ENCODE results near the gene KIF1B.

The KIF1B gene

DNA sequence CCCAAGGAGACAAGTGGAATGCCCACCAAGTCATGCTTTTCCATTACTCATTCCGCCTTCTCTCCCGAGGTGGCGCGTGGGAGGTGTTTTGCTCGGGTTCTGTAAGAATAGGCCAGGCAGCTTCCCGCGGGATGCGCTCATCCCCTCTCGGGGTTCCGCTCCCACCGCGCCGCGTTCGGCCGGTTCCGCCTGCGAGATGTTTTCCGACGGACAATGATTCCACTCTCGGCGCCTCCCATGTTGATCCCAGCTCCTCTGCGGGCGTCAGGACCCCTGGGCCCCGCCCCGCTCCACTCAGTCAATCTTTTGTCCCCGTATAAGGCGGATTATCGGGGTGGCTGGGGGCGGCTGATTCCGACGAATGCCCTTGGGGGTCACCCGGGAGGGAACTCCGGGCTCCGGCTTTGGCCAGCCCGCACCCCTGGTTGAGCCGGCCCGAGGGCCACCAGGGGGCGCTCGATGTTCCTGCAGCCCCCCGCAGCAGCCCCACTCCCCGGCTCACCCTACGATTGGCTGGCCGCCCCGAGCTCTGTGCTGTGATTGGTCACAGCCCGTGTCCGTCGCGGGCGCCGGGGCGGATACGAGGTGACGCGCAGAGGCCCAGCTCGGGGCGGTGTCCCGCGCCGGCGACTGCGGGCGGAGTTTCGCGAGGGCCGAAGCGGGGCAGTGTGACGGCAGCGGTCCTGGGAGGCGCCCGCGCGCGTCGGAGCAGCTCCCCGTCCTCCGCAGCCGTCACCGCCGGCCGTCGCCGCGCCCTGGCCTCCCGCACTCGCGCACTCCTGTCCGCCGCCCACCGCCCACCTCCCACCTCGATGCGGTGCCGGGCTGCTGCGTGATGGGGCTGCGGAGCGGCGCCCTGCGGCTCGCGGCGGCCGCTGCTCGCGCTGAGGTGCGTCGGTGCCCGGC lies at the start of gene KIF1B:
Gene KIF1B, plus strand, starts transcription at position 666 of the 906 bp plus-strand sequence. CDS start 21,759 bp downstream, outside the sequence.
- no peak for FAIRE-seq

GRCh38 chr1:10160907-10161490 lies 49.4 kb upstream of the KIF1B start:
- FAIRE-seq, result no peak

GRCh38 chr1:10161541-10162290 lies 48.7 kb upstream of the KIF1B start:
- FAIRE-seq, result no peak

DNA sequence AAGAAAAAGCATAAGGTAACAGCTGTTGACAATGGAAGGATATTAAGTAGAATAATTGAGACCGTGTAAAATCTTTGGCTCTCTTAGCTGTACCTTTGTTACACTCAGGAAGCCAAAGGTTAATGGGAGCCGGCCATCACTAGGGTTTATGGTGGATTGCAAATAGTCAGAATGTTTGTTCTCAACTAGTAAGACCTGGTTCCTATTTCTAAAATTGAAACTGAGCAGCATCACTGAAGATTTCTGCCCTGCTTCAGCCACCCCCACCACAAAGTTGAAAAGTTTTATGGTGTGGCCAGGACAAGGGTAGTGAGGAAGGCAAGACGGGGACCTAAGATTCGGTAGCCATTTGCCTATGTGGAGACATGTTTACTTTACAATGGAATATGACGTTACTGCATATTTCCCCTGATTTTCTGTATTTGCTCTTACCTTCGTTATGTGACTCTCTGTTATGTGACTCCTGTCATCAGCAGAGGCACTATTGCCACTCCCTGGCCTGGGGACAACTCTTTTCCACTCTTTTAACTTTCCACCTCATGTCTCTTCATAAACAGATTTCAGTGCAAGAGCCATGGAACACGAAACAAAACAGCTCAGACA lies 41.4 kb upstream of the KIF1B start:
- FAIRE-seq, result no peak

- FAIRE-seq, result no peak
Observed at GRCh38 chr1:10170239-10170574, 40.2 kb upstream of the KIF1B start.

DNA sequence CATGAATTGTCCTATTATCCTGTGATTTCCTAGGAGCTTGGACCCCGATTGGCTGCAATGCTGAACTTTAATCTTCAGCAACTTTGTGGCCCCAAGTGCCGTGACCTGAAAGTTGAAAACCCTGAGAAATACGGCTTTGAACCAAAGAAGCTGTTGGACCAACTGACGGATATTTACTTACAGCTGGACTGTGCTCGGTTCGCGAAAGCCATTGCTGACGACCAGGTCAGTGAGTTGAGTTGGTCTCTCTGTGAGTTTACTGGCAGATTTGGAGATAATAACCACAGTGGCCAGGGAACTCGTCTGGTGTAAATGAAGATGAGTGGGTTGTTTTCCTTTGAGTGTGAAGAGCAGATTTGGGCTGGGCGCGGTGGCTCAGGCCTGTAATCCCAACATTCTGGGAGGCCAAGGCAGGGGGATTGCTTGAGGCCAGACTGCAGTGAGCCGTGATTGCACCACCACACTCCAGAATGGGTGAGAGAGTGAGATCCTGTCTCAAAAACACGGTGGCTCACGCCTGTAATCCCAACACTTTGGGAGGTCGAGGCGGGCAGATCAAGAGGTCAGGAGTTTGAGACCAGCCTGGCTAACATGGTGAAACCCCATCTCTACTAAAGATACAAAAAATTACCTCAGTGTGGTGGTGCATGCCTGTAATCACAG lies 39.1 kb upstream of the KIF1B start:
- no peak for FAIRE-seq

DNA sequence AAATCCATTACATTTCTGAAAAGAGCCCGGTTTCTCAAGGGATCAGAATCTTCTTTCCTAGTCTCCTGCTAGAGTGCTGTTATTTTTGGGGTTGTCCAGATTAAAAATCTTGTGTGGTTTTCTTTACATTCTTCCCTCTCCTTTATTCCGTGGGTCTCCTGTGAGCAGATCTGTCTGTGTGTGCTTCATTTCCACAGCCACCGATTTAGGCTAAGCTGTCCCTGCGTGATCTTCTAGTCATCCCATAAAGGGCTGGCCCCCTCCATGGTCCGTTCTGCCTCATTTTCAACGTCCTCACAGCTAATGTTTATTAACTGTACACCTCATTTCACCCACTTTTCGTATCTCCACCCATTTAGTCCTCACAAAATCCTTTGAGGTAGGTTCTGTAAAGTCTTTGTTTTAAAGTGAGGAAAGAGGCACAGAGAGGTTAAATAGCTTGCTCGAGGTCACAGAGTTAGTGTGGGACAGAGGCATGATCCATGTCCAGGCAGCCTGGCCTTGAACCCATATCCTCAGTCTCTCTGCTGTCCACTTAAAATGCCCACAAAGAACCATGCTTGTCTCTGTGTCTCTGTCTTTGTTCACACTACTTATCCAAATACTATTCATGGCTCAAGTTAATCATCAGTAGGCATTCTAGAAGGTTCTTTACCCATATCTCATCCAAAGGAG lies 38.2 kb upstream of the KIF1B start:
- FAIRE-seq, result no peak

DNA sequence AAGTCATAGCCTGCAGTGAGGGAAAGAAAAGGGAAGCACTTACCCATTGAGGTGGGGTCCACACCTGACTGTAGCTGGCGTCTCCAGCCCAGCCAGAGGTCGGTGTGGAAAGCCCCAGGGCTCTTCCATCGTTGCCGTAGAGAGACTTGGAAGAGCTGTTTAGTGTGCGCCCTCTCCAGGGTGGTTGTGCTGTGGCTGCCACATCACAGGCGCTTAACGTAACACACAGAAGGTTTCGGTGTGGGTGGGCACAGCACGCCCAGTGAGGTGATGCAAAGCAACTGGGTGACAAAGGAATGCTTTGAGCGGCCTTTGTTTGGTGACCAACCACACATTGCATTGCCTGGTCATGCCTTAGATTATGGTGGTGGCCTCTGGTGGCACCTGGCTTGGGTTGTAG lies 36.8 kb upstream of the KIF1B start:
- FAIRE-seq, result no peak

GRCh38 chr1:10177876-10178275 lies 32.5 kb upstream of the KIF1B start:
- no peak for FAIRE-seq

DNA sequence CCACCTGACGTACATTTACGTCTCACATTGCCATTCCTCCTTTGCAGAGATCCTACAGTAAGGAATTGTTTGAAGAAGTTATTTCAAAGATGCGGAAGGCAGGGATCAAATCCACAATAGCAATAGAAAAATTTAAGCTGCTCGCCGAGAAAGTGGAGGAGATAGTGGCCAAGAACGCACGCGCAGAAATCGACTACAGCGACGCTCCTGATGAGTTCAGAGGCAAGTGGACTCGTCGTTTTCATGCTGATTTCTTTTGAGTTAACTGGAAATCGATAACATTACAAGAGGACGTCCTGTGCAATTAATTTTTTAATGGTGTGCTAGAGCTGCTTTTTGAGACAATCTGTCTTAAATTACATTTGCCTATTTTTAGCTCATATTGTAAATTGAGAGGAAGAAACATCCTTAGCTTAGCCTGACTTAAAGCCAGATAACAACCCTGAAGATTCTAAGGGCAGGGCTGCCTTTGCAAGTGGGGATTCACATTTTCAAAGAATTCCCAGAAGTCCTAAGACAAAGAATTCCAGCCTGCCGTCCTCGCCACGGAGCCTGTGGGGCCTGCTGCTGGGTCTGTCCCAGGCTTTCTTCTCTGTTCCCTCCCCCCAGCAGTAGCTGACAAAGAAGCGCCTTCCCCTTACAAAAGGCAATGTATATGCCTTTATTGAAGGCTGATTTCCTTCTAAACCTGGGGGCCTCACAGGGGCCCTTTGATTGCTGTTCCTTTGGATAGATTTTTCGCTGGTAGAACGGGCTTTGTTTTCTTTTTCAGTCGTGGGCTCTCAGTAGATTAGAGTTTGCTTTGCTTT lies 31.6 kb upstream of the KIF1B start:
- FAIRE-seq, result no peak

- no peak for FAIRE-seq
Observed at GRCh38 chr1:10179406-10180091, 30.8 kb upstream of the KIF1B start.

DNA sequence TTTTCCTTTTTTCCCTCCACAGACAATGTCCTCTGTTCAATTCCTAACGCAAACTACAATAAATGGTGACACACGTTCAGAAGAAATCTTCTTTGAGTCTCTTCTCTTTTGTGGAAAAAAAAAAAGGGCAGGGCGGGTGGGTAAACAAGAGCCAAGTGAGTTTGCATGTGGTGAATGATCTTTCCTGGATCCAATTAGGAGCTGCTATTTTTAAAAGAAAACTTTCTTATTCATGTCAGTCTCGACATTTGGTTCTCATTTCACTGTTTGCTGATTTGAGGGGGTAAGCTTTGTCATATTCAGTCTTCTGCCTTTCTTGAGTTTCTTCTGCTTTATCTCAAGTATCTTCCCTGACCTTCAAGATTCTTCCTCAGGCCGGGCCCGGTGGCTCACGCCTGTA lies 29.2 kb upstream of the KIF1B start:
- FAIRE-seq, result no peak

GRCh38 chr1:10185759-10186158 lies 24.6 kb upstream of the KIF1B start:
- no peak for FAIRE-seq

DNA sequence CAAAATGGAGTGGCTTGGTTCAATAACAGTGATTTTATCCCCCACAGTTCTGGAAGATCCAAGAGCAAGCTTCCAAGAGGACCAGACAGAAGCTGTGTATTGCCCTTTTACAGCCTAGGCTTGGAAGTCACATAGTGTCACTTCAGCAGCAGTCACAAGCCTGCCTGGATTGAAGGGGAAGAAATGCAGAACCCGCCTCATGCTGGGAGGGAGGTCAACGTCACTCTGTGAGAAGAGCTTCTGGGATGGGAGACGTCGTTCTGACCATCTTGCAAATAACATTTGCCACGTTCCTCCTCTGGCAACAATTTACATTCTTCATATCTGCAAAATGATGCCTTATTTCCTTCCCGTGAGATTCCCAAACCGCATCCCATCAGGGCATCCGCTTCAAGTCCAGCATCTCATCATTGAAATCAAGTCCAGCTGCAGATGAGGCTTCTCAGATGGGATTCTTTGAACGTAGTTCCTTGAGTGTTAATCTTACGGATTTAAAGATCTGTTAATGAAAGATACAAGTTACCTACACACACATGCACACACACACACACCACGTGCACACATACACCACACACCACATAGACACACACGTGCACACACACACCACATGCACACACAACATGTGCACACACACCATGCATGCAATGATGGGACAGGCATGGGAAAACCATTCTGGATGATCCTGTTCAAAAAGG lies 23.9 kb upstream of the KIF1B start:
- no peak for FAIRE-seq

DNA sequence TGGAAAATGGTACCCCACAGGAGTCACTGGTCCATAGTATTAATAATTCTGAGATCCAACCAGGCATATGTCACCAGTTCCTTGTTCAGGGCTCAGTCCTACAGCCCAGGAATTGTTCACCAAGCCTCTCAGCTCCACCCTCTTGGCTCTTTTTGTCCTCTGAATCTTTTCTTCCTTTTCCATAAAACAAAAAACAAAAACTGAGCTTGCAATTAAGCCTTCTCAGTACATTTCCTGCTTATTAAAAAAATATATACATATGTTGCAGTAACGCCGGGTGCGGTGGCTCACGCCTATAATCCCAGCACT lies 23.4 kb upstream of the KIF1B start:
- FAIRE-seq, result no peak

DNA sequence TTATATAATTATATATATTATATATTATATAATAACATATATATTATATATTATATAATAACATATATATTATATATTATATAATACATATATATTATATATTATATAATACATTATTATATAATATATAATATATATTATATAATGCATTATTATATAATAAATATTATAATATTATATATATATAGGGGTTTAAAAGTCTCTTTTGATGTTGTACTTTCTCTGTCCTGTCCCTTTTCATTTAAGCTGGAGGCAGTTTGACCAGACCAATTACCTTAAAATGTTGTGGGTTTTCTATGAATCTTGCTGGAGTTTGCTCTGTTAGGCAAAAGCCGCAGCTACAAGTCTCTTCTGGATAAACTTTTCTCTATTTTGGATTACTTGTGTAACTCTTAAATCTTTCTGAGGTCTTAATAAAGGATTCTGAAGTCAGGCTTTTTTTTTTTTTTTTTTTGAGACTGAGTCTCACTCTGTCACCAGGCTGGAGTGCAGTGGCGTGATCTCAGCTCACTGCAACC lies 22.2 kb upstream of the KIF1B start:
- FAIRE-seq, result no peak

- no peak for FAIRE-seq
Observed at GRCh38 chr1:10189659-10190058, 20.7 kb upstream of the KIF1B start.

- no peak for FAIRE-seq
Observed at GRCh38 chr1:10192263-10192662, 18.1 kb upstream of the KIF1B start.

DNA sequence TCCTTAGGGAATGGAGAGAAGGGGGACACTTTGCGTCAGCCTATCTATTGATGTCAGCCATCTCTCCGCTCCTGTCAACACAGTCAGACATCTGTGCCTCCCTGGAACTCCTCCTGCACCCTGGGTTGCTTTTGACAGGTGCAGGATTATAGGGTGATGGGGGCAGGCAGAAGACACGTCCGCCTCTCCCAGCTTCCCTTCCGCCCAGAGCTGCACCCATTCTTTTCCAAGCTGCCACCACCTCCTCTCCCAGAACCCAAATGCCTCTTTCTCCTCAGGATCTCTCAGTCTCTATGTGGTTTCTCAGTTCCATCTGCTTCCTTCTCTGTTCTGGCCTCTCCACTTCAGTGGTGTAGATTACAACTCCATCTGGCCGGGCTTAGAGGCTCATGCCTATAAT lies 17.1 kb upstream of the KIF1B start:
- no peak for FAIRE-seq

DNA sequence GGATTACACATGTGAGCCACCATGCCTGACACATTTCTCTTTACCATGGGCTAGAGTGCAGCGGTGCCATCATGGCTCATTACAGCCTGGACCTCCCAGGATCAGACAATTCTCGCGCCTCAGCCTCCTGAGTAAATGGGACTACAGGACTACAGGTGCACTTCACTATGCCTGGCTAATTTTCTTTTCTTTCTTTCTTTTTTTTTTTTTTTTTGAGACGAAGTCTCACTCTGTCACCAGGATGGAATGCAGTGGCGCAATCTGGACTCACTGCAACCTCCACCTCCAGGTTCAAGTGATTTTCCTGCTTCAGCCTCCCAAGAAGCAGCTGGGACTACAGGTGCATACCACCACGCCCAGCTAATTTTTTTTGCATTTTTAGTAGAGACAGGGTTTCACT lies 14.8 kb upstream of the KIF1B start:
- FAIRE-seq, result no peak

Measured in colon (tissue), 2 donors.